Measurements from ENCODE around the gene RNF212.

DNA sequence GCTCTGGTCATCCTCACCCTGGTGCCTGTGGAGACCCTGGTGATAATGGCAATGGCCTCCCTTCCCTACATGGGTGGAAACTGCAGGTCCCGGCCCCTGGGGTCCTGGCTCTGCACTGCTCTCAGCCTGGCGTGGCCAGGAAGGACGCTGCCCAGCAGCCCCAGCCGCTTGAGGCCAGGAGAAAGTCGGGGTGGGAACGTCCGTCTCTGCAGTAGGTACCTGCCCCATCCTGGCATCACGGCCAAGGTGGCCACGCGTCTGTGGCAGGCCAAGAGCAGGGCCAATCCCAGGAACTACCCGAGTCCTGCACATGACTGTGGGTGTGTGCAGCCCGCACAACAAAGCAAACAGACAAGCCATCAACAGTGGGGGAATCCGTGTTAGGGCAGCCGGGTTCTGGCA is 68.2 kb downstream of the RNF212 start:
- TF ChIP-seq CTCF (IDR thresholded peaks at IDR 0.05) (no peak), POLR2A (IDR thresholded peaks at IDR 0.05) (no peak)
